ENCODE data around the gene MYH11.
"Not testable (repeated sequence)": the region's sequence is repeated elsewhere in the genome, so short reads cannot be mapped to it uniquely, and the experiment has no call there.

DNA sequence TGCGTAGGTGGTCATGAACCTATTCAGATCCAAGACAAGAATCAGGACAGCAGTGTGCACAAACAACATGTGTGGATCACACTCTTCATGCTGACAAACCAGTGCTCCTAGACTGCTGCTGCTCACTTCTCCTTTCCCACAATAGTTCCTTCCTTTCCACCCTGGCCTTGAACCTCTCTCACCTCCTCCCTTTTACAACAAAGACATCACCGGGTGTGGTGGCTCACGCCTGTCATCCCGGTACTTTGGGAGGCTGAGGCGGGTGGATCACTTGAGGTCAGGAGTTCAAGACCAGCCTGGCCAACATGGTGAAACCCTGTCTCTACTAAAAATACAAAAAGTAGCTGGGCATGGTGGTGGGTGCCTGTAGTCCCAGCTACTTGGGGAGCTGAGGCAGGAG is 67.0 kb downstream of the MYH11 start:
- TF ChIP-seq, protein P1, sequence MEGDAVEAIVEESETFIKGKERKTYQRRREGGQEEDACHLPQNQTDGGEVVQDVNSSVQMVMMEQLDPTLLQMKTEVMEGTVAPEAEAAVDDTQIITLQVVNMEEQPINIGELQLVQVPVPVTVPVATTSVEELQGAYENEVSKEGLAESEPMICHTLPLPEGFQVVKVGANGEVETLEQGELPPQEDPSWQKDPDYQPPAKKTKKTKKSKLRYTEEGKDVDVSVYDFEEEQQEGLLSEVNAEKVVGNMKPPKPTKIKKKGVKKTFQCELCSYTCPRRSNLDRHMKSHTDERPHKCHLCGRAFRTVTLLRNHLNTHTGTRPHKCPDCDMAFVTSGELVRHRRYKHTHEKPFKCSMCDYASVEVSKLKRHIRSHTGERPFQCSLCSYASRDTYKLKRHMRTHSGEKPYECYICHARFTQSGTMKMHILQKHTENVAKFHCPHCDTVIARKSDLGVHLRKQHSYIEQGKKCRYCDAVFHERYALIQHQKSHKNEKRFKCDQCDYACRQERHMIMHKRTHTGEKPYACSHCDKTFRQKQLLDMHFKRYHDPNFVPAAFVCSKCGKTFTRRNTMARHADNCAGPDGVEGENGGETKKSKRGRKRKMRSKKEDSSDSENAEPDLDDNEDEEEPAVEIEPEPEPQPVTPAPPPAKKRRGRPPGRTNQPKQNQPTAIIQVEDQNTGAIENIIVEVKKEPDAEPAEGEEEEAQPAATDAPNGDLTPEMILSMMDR (IDR thresholded peaks at IDR 0.05): not testable (repeated sequence)
- not testable (repeated sequence) for TF ChIP-seq POLR2A, EP300 (IDR thresholded peaks at IDR 0.05)
